Measurements from ENCODE around the gene PTPN11. TPM values are rescaled to one million over a fixed set of nuclear protein-coding genes. Genes with fewer than 3 reads are reported as not detected.
"Not testable (repeated sequence)": the region's sequence is repeated elsewhere in the genome, so short reads cannot be mapped to it uniquely, and the experiment has no call there.

PTPN11 gene
- total RNA-seq, 1 donor from 2014 or later, result 77.3 TPM

DNA sequence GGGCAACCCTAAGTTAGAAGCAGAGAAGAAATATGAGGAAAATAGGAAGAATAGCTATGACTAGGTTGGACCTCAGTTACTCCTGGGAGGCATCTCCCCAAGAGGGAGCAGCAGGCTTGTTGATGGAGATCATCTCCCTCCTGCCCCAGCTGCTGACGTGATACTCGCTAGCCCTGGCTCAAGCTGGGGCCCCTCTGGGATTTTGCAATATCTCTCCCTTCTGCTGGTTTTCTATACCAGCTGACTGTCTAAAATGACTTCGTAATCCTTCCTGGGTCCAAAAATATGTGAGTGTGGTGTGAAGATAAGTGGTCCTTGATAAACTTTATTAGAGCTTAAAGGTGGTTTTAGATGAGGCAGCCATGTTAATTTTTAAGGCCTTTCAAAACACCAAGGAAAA, 32.0 kb upstream of the PTPN11 start:
- Mint-ChIP-seq H3K36me3 (ENCODE audit: insufficient read depth) (no peaks in the 10 kb centered on the region), H3K4me3 (ENCODE audit: low read depth) (no peak overlapping the region), H3K27me3 (peaks cover 8% of the 10 kb centered on the region), H3K27ac (no peak overlapping the region), H3K9me3 (ENCODE audit: low read depth) (no peaks in the 10 kb centered on the region), H3K4me1 (ENCODE audit: low read depth) (peaks cover 3% of the 10 kb centered on the region)
- no peak for DNase-seq (ENCODE audit: low spot score, unreplicated experiment)
- TF ChIP-seq, protein P1, sequence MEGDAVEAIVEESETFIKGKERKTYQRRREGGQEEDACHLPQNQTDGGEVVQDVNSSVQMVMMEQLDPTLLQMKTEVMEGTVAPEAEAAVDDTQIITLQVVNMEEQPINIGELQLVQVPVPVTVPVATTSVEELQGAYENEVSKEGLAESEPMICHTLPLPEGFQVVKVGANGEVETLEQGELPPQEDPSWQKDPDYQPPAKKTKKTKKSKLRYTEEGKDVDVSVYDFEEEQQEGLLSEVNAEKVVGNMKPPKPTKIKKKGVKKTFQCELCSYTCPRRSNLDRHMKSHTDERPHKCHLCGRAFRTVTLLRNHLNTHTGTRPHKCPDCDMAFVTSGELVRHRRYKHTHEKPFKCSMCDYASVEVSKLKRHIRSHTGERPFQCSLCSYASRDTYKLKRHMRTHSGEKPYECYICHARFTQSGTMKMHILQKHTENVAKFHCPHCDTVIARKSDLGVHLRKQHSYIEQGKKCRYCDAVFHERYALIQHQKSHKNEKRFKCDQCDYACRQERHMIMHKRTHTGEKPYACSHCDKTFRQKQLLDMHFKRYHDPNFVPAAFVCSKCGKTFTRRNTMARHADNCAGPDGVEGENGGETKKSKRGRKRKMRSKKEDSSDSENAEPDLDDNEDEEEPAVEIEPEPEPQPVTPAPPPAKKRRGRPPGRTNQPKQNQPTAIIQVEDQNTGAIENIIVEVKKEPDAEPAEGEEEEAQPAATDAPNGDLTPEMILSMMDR (IDR thresholded peaks at IDR 0.05; ENCODE audit: unreplicated experiment), result no peak

DNA sequence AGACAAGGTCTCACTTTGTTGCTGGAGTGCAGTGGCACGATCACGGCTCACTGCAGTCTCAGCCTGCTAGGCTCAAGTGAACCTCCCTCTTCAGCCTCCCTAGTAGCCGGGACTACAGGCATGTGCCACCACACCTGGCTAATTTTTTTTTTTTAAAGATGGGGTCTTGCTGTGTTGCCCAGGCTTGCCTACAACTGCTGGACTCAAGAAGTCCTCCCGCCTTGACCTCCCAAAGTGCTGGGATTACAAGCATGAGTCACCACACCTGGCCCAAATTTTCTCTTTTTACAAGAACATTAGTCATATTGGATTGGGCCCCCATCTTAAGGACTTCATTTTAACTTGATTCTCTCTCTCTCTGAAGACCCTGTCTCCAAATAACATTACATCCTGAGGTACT, 29.5 kb upstream of the PTPN11 start:
- Mint-ChIP-seq H3K27ac (peak overlapping the region; percentile 71), H3K4me1 (ENCODE audit: low read depth) (peaks cover 3% of the 10 kb centered on the region), H3K36me3 (ENCODE audit: insufficient read depth) (no peaks in the 10 kb centered on the region), H3K27me3 (peaks cover 8% of the 10 kb centered on the region), H3K4me3 (ENCODE audit: low read depth) (no peak overlapping the region), H3K9me3 (ENCODE audit: low read depth) (no peaks in the 10 kb centered on the region)
- TF ChIP-seq, protein P1 (IDR thresholded peaks at IDR 0.05; ENCODE audit: unreplicated experiment), result no peak
- no peak for DNase-seq (ENCODE audit: low spot score, unreplicated experiment)

DNA sequence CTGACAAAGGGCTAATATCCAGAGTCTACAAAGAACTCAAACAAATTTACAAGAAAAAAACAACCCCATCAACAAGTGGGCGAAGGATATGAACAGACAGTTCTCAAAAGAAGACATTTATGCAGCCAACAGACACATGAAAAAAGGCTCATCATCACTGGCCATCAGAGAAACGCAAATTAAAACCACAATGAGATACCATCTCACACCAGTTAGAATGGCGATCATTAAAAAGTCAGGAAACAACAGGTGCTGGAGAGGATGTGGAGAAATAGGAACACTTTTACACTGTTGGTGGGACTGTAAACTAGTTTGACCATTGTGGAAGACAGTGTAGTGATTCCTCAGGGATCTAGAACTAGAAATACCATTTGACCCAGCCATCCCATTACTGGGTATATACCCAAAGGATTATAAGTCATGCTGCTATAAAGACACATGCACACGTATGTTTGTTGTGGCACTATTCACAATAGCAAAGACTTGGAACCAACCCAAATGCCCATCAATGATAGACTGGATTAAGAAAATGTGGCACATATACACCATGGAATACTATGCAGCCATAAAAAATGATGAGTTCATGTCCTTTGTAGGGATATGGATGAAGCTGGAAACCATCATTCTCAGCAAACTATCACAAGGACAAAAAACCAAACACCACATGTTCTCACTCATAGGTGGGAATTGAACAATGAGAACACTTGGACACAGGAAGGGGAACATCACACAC, 28.7 kb upstream of the PTPN11 start:
- not testable (repeated sequence) for H3K4me3 Mint-ChIP-seq (ENCODE audit: low read depth); H3K36me3 Mint-ChIP-seq (ENCODE audit: insufficient read depth); H3K27ac Mint-ChIP-seq; H3K27me3 Mint-ChIP-seq; H3K9me3 Mint-ChIP-seq (ENCODE audit: low read depth); H3K4me1 Mint-ChIP-seq (ENCODE audit: low read depth); DNase-seq (ENCODE audit: low spot score, unreplicated experiment)

- DNase-seq (ENCODE audit: low spot score, unreplicated experiment), result no peak
- H3K36me3 Mint-ChIP-seq (ENCODE audit: insufficient read depth), result no peaks in the 10 kb centered on the region
- H3K9me3 Mint-ChIP-seq (ENCODE audit: low read depth), result peaks cover 8% of the 10 kb centered on the region
- H3K4me3 Mint-ChIP-seq (ENCODE audit: low read depth), result no peak overlapping the region
- no peaks in the 10 kb centered on the region for H3K4me1 Mint-ChIP-seq (ENCODE audit: low read depth)
- H3K27me3 Mint-ChIP-seq, result peaks cover 6% of the 10 kb centered on the region
- TF ChIP-seq, protein P1 (IDR thresholded peaks at IDR 0.05; ENCODE audit: unreplicated experiment), result no peak
- no peak overlapping the region for H3K27ac Mint-ChIP-seq
Observed at GRCh38 chr12:112393328-112393727, 25.4 kb upstream of the PTPN11 start.

DNA sequence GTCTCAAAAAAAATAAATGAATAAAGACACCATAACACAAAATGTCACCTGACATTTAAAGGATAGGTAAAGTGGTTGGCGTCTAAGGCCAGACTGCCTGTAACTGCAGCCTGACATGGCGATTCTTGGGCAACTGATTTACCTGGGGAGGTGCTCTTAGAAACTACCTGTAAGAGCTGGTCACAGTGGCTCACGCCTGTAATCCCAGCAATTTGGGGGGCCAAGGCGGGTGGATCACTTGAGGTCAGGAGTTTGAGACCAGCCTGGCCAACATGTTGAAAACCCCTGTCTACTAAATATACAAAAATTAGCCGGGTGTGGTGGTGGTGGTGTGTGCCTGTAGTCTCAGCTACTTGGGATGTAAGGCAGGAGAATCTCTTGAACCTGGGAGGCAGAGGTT, 17.7 kb upstream of the PTPN11 start:
- Mint-ChIP-seq H3K9me3 (ENCODE audit: low read depth) (no peaks in the 10 kb centered on the region), H3K36me3 (ENCODE audit: insufficient read depth) (peaks cover 10% of the 10 kb centered on the region), H3K27ac (no peak overlapping the region)

More for the DNA sequence above, 17.7 kb upstream of the PTPN11 start:
- H3K4me1 Mint-ChIP-seq (ENCODE audit: low read depth), result no peaks in the 10 kb centered on the region
- no peak overlapping the region for H3K4me3 Mint-ChIP-seq (ENCODE audit: low read depth)
- TF ChIP-seq, protein P1 (IDR thresholded peaks at IDR 0.05; ENCODE audit: unreplicated experiment), result no peak
- DNase-seq (ENCODE audit: low spot score, unreplicated experiment), result no peak
- no peaks in the 10 kb centered on the region for H3K27me3 Mint-ChIP-seq
